ENCODE results near the gene ANKMY2.
"Not testable (repeated sequence)": the region's sequence is repeated elsewhere in the genome, so short reads cannot be mapped to it uniquely, and the experiment has no call there.

Gene ANKMY2

GRCh38 chr7:16603633-16604032, 41.9 kb downstream of the ANKMY2 start:
- peaks cover 17 to 57% of the 10 kb centered on the region in 2 donors for H3K36me3 ChIP-seq (ENCODE audit: control insufficient read depth in 1 of 2, insufficient read depth in 2 of 2, low read length in 2 of 2)
- H3K9ac ChIP-seq (ENCODE audit: low read depth in 1 of 2, low read length in 2 of 2) = no peak overlapping the region
- H3K4me1 ChIP-seq (ENCODE audit: control insufficient read depth in 1 of 2, insufficient read depth in 2 of 2, low read length in 2 of 2) = peaks cover 0 to 7% of the 10 kb centered on the region in 2 donors
- H3K27me3 ChIP-seq (ENCODE audit: control insufficient read depth in 1 of 2, insufficient read depth in 2 of 2, low read length in 2 of 2) = no peaks in the 10 kb centered on the region
- H3K4me3 ChIP-seq (ENCODE audit: low read depth in 1 of 2, low read length in 2 of 2) = no peak overlapping the region
- no peak overlapping the region for H3K27ac ChIP-seq (ENCODE audit: low read depth, low read length)
- H3K9me3 ChIP-seq (ENCODE audit: control insufficient read depth in 1 of 2, low read length in 2 of 2) = no peaks in the 10 kb centered on the region

GRCh38 chr7:16599860-16600259, 45.7 kb downstream of the ANKMY2 start:
- H3K9ac ChIP-seq (ENCODE audit: low read depth in 1 of 2, low read length in 2 of 2) = no peak overlapping the region
- H3K4me1 ChIP-seq (ENCODE audit: control insufficient read depth in 1 of 2, insufficient read depth in 2 of 2, low read length in 2 of 2) = peaks cover 0 to 3% of the 10 kb centered on the region in 2 donors
- no peak overlapping the region for H3K27ac ChIP-seq (ENCODE audit: low read depth, low read length)
- no peak overlapping the region for H3K4me3 ChIP-seq (ENCODE audit: low read depth in 1 of 2, low read length in 2 of 2)
- H3K36me3 ChIP-seq (ENCODE audit: control insufficient read depth in 1 of 2, insufficient read depth in 2 of 2, low read length in 2 of 2) = peaks cover 12 to 48% of the 10 kb centered on the region in 2 donors
- H3K9me3 ChIP-seq (ENCODE audit: control insufficient read depth in 1 of 2, low read length in 2 of 2) = no peaks in the 10 kb centered on the region
- no peaks in the 10 kb centered on the region for H3K27me3 ChIP-seq (ENCODE audit: control insufficient read depth in 1 of 2, insufficient read depth in 2 of 2, low read length in 2 of 2)

- no peak overlapping the region for H3K9ac ChIP-seq (ENCODE audit: low read depth in 1 of 2, low read length in 2 of 2)
- H3K4me3 ChIP-seq (ENCODE audit: low read depth in 1 of 2, low read length in 2 of 2) = no peak overlapping the region
- no peaks in the 10 kb centered on the region for H3K27me3 ChIP-seq (ENCODE audit: control insufficient read depth in 1 of 2, insufficient read depth in 2 of 2, low read length in 2 of 2)
- no peaks in the 10 kb centered on the region for H3K9me3 ChIP-seq (ENCODE audit: control insufficient read depth in 1 of 2, low read length in 2 of 2)
- no peak overlapping the region for H3K27ac ChIP-seq (ENCODE audit: low read depth, low read length)
- peaks cover 0 to 3% of the 10 kb centered on the region in 2 donors for H3K4me1 ChIP-seq (ENCODE audit: control insufficient read depth in 1 of 2, insufficient read depth in 2 of 2, low read length in 2 of 2)
- peaks cover 12 to 29% of the 10 kb centered on the region in 2 donors for H3K36me3 ChIP-seq (ENCODE audit: control insufficient read depth in 1 of 2, insufficient read depth in 2 of 2, low read length in 2 of 2)
Measured at GRCh38 chr7:16598015-16598414, 47.5 kb downstream of the ANKMY2 start.

- H3K4me3 ChIP-seq (ENCODE audit: low read depth in 1 of 2, low read length in 2 of 2); H3K27ac ChIP-seq (ENCODE audit: low read depth, low read length); H3K27me3 ChIP-seq (ENCODE audit: control insufficient read depth in 1 of 2, insufficient read depth in 2 of 2, low read length in 2 of 2); H3K9me3 ChIP-seq (ENCODE audit: control insufficient read depth in 1 of 2, low read length in 2 of 2); H3K9ac ChIP-seq (ENCODE audit: low read depth in 1 of 2, low read length in 2 of 2); H3K36me3 ChIP-seq (ENCODE audit: control insufficient read depth in 1 of 2, insufficient read depth in 2 of 2, low read length in 2 of 2); H3K4me1 ChIP-seq (ENCODE audit: control insufficient read depth in 1 of 2, insufficient read depth in 2 of 2, low read length in 2 of 2): not testable (repeated sequence)
Measured at GRCh38 chr7:16595596-16595995, 50.0 kb downstream of the ANKMY2 start.

DNA sequence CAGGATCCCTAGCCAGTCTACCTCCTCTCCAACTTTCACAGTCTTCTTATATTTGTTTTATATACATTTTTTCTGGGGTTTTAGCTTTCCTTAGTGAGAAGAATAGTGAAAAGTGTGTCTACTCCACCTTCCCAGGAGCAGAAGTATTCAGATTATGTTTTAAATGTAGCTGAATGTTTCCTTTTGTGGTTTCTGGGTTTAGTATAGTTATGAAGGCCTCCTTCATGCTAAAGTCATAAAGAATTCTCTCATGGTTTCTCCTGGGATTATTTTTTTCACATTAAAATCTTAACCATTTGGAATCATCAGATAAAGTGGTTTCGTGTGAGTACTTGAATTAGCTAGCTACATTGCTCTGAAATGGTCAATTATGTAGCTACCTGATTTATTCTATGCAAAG, 50.9 kb downstream of the ANKMY2 start:
- H3K27ac ChIP-seq (ENCODE audit: low read depth, low read length) = no peak overlapping the region
- H3K27me3 ChIP-seq (ENCODE audit: control insufficient read depth in 1 of 2, insufficient read depth in 2 of 2, low read length in 2 of 2) = no peaks in the 10 kb centered on the region
- H3K4me3 ChIP-seq (ENCODE audit: low read depth in 1 of 2, low read length in 2 of 2) = no peak overlapping the region
- H3K9me3 ChIP-seq (ENCODE audit: control insufficient read depth in 1 of 2, low read length in 2 of 2) = no peaks in the 10 kb centered on the region
- no peak overlapping the region for H3K9ac ChIP-seq (ENCODE audit: low read depth in 1 of 2, low read length in 2 of 2)
- peaks cover 0 to 3% of the 10 kb centered on the region in 2 donors for H3K4me1 ChIP-seq (ENCODE audit: control insufficient read depth in 1 of 2, insufficient read depth in 2 of 2, low read length in 2 of 2)
- peaks cover 0 to under 1% of the 10 kb centered on the region in 2 donors for H3K36me3 ChIP-seq (ENCODE audit: control insufficient read depth in 1 of 2, insufficient read depth in 2 of 2, low read length in 2 of 2)

- H3K9me3 ChIP-seq (ENCODE audit: control insufficient read depth in 1 of 2, low read length in 2 of 2) = no peaks in the 10 kb centered on the region
- no peak overlapping the region for H3K4me3 ChIP-seq (ENCODE audit: low read depth in 1 of 2, low read length in 2 of 2)
- no peaks in the 10 kb centered on the region for H3K27me3 ChIP-seq (ENCODE audit: control insufficient read depth in 1 of 2, insufficient read depth in 2 of 2, low read length in 2 of 2)
- no peak overlapping the region for H3K27ac ChIP-seq (ENCODE audit: low read depth, low read length)
- no peak overlapping the region for H3K9ac ChIP-seq (ENCODE audit: low read depth in 1 of 2, low read length in 2 of 2)
- peaks cover 0 to 3% of the 10 kb centered on the region in 2 donors for H3K4me1 ChIP-seq (ENCODE audit: control insufficient read depth in 1 of 2, insufficient read depth in 2 of 2, low read length in 2 of 2)
- no peaks in the 10 kb centered on the region for H3K36me3 ChIP-seq (ENCODE audit: control insufficient read depth in 1 of 2, insufficient read depth in 2 of 2, low read length in 2 of 2)
Measured at GRCh38 chr7:16594061-16594460, 51.5 kb downstream of the ANKMY2 start.

DNA sequence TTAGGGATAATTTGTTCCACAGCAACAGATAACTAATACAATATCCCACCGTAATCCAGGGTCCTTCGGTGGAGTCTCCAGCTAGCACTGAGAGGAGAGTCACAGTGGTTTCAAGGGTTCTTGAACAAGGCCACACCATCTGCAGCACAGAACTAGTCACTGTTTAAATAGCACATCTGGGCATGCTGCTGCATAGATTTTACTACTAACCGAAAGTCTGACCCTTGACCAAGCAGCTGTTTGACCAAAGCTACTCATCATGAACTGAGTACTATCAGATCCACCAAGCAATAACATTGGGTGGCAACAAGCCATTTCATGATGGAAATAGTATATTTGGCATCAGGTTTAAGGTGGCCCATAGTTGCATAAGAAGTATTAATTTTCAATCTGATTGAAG, 53.2 kb downstream of the ANKMY2 start:
- Histone ChIP-seq H3K9ac (ENCODE audit: low read depth in 1 of 2, low read length in 2 of 2) (no peak overlapping the region), H3K4me1 (ENCODE audit: control insufficient read depth in 1 of 2, insufficient read depth in 2 of 2, low read length in 2 of 2) (peaks cover 0 to 3% of the 10 kb centered on the region in 2 donors), H3K4me3 (ENCODE audit: low read depth in 1 of 2, low read length in 2 of 2) (no peak overlapping the region), H3K27me3 (ENCODE audit: control insufficient read depth in 1 of 2, insufficient read depth in 2 of 2, low read length in 2 of 2) (no peaks in the 10 kb centered on the region), H3K27ac (ENCODE audit: low read depth, low read length) (no peak overlapping the region), H3K9me3 (ENCODE audit: control insufficient read depth in 1 of 2, low read length in 2 of 2) (no peaks in the 10 kb centered on the region), H3K36me3 (ENCODE audit: control insufficient read depth in 1 of 2, insufficient read depth in 2 of 2, low read length in 2 of 2) (no peaks in the 10 kb centered on the region)

DNA sequence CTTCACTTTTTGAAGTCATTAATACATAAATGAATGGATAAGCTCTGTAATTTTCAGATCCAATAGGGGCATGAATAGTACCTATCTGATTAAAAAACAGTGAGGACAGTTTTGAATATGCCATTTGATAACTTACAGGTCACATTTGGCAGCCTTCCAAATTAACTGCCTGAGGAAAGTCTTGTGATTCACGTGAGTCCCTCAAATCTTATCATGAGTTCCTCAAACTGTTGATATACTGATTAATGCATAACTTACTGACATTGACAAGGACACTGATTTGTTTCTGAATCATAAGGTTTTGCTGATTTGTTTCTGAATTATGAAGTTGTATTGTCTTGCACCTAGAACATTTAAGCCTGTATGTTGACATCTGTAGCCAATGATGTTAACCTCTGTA, 55.1 kb downstream of the ANKMY2 start:
- no peaks in the 10 kb centered on the region for H3K9me3 ChIP-seq (ENCODE audit: control insufficient read depth in 1 of 2, low read length in 2 of 2)
- H3K27ac ChIP-seq (ENCODE audit: low read depth, low read length) = no peak overlapping the region
- H3K4me1 ChIP-seq (ENCODE audit: control insufficient read depth in 1 of 2, insufficient read depth in 2 of 2, low read length in 2 of 2) = peaks cover 0 to 3% of the 10 kb centered on the region in 2 donors
- no peak overlapping the region for H3K4me3 ChIP-seq (ENCODE audit: low read depth in 1 of 2, low read length in 2 of 2)
- no peaks in the 10 kb centered on the region for H3K36me3 ChIP-seq (ENCODE audit: control insufficient read depth in 1 of 2, insufficient read depth in 2 of 2, low read length in 2 of 2)
- no peak overlapping the region for H3K9ac ChIP-seq (ENCODE audit: low read depth in 1 of 2, low read length in 2 of 2)
- no peaks in the 10 kb centered on the region for H3K27me3 ChIP-seq (ENCODE audit: control insufficient read depth in 1 of 2, insufficient read depth in 2 of 2, low read length in 2 of 2)

DNA sequence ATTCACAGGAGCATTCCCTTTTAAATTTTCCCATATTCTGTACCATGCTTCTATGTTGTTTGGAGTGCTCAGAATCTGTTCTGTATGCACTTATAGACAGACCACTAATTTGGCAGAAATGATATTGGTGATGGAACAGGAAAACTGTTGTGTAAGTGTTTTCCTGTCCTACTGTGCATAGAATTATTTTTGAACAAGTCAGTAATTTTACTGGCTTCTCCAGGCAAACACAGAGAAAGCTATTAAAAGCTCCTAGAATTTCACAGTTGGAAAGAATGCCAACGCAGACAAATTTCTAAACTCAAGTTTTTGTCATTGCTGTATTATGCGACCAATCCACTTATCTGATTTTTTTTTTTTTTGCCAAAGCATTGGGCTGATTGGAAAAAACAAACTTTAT, 55.7 kb downstream of the ANKMY2 start:
- peaks cover 0 to 3% of the 10 kb centered on the region in 2 donors for H3K4me1 ChIP-seq (ENCODE audit: control insufficient read depth in 1 of 2, insufficient read depth in 2 of 2, low read length in 2 of 2)
- no peaks in the 10 kb centered on the region for H3K27me3 ChIP-seq (ENCODE audit: control insufficient read depth in 1 of 2, insufficient read depth in 2 of 2, low read length in 2 of 2)
- no peak overlapping the region for H3K27ac ChIP-seq (ENCODE audit: low read depth, low read length)
- H3K9ac ChIP-seq (ENCODE audit: low read depth in 1 of 2, low read length in 2 of 2) = no peak overlapping the region
- H3K4me3 ChIP-seq (ENCODE audit: low read depth in 1 of 2, low read length in 2 of 2) = no peak overlapping the region
- H3K9me3 ChIP-seq (ENCODE audit: control insufficient read depth in 1 of 2, low read length in 2 of 2) = no peaks in the 10 kb centered on the region
- no peaks in the 10 kb centered on the region for H3K36me3 ChIP-seq (ENCODE audit: control insufficient read depth in 1 of 2, insufficient read depth in 2 of 2, low read length in 2 of 2)

GRCh38 chr7:16587790-16588189, 57.8 kb downstream of the ANKMY2 start:
- H3K27ac ChIP-seq (ENCODE audit: low read depth, low read length) = no peak overlapping the region
- no peak overlapping the region for H3K9ac ChIP-seq (ENCODE audit: low read depth in 1 of 2, low read length in 2 of 2)
- H3K9me3 ChIP-seq (ENCODE audit: control insufficient read depth in 1 of 2, low read length in 2 of 2) = no peaks in the 10 kb centered on the region
- H3K4me3 ChIP-seq (ENCODE audit: low read depth in 1 of 2, low read length in 2 of 2) = no peak overlapping the region
- H3K27me3 ChIP-seq (ENCODE audit: control insufficient read depth in 1 of 2, insufficient read depth in 2 of 2, low read length in 2 of 2) = no peaks in the 10 kb centered on the region
- H3K36me3 ChIP-seq (ENCODE audit: control insufficient read depth in 1 of 2, insufficient read depth in 2 of 2, low read length in 2 of 2) = no peaks in the 10 kb centered on the region
- H3K4me1 ChIP-seq (ENCODE audit: control insufficient read depth in 1 of 2, insufficient read depth in 2 of 2, low read length in 2 of 2) = peaks cover 0 to 3% of the 10 kb centered on the region in 2 donors

DNA sequence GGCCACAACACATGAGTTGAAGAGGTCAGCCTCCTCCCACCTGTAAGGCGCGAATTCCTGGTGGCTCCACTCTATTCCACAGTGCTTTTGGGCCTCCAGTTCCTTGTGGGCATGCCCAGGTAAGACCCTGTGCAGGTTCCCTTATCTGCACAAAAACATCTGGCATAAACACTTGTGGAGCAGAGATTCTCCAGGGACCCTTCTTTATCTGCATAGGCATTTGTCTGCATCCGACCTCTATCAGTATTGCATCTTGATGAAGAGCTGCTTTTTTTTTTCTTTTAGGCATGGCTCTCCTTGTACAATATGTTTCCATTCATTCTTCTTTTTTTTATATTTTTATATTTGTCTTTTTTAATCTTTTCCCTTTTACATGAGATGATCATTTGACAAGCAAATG, 58.4 kb downstream of the ANKMY2 start:
- Histone ChIP-seq H3K4me3 (ENCODE audit: low read depth in 1 of 2, low read length in 2 of 2) (no peak overlapping the region), H3K36me3 (ENCODE audit: control insufficient read depth in 1 of 2, insufficient read depth in 2 of 2, low read length in 2 of 2) (no peaks in the 10 kb centered on the region), H3K4me1 (ENCODE audit: control insufficient read depth in 1 of 2, insufficient read depth in 2 of 2, low read length in 2 of 2) (no peaks in the 10 kb centered on the region), H3K9ac (ENCODE audit: low read depth in 1 of 2, low read length in 2 of 2) (no peak overlapping the region), H3K9me3 (ENCODE audit: control insufficient read depth in 1 of 2, low read length in 2 of 2) (no peaks in the 10 kb centered on the region), H3K27ac (ENCODE audit: low read depth, low read length) (no peak overlapping the region), H3K27me3 (ENCODE audit: control insufficient read depth in 1 of 2, insufficient read depth in 2 of 2, low read length in 2 of 2) (no peaks in the 10 kb centered on the region)

Measured in duodenal mucosa (tissue), 2 donors.